Glomerular visceral epithelial cell (primary cell): ENCODE data around the gene KCNIP1.
A peak's percentile ranks its signal among the peaks of the same experiment; 100 is the strongest.

Source experiments
- DNase-seq: peaks from one replicate; pipeline ENCODE4 v3.0.0-alpha.2; 2016; ENCODE audit errors: extremely low spot score

Gene KCNIP1

GRCh38 chr5:170642066-170642735 is 138.4 kb downstream of the KCNIP1 start:
- DNase-seq: no peak

GRCh38 chr5:170642776-170643436 is 139.1 kb downstream of the KCNIP1 start:
- DNase-seq: no peak

GRCh38 chr5:170643591-170643990 is 139.8 kb downstream of the KCNIP1 start:
- DNase-seq: no peak

GRCh38 chr5:170644501-170644900 is 140.7 kb downstream of the KCNIP1 start:
- DNase-seq: no peak

GRCh38 chr5:170648541-170648940 is 144.7 kb downstream of the KCNIP1 start:
- DNase-seq: peak; percentile 41

- DNase-seq: no peak
These were observed 147.0 kb downstream of the KCNIP1 start for GRCh38 chr5:170650850-170651249.

GRCh38 chr5:170651604-170652277 is 147.9 kb downstream of the KCNIP1 start:
- no peak for DNase-seq

GRCh38 chr5:170655476-170655875 is 151.7 kb downstream of the KCNIP1 start:
- DNase-seq: no peak

- no peak for DNase-seq
These were observed 152.1 kb downstream of the KCNIP1 start for GRCh38 chr5:170655920-170656319.

GRCh38 chr5:170656346-170656745 is 152.5 kb downstream of the KCNIP1 start:
- no peak for DNase-seq

GRCh38 chr5:170660531-170660930 is 156.7 kb downstream of the KCNIP1 start:
- no peak for DNase-seq

- no peak for DNase-seq
These were observed 159.1 kb downstream of the KCNIP1 start for GRCh38 chr5:170662966-170663365.

GRCh38 chr5:170678811-170679210 is 175.0 kb downstream of the KCNIP1 start:
- DNase-seq: no peak

GRCh38 chr5:170681013-170681433 is 177.2 kb downstream of the KCNIP1 start:
- DNase-seq: peak; percentile 9

- no peak for DNase-seq
These were observed 187.8 kb downstream of the KCNIP1 start for GRCh38 chr5:170691657-170692056.

GRCh38 chr5:170693701-170694100 is 189.9 kb downstream of the KCNIP1 start:
- no peak for DNase-seq

- no peak for DNase-seq
These were observed 191.1 kb downstream of the KCNIP1 start for GRCh38 chr5:170694911-170695310.

GRCh38 chr5:170697031-170697430 is 193.2 kb downstream of the KCNIP1 start:
- no peak for DNase-seq

- no peak for DNase-seq
These were observed 196.7 kb downstream of the KCNIP1 start for GRCh38 chr5:170700503-170700902.

GRCh38 chr5:170701334-170701733 is 197.5 kb downstream of the KCNIP1 start:
- no peak for DNase-seq

- DNase-seq: no peak
These were observed 200.8 kb downstream of the KCNIP1 start for GRCh38 chr5:170704417-170705192.

GRCh38 chr5:170709640-170710039 is 205.8 kb downstream of the KCNIP1 start:
- no peak for DNase-seq
